ENCODE measurements around the gene CXorf65. TPM values are rescaled to one million over a fixed set of nuclear protein-coding genes. Genes with fewer than 3 reads are reported as not detected.
A peak's percentile ranks its signal among the peaks of the same experiment; 100 is the strongest.

CXorf65 gene
- total RNA-seq, 5 donors from 2014 or later (not counting 1 experiment from before 2014, with no cell fraction given), result 33.8 to 86.6 (median 39.6) TPM

GRCh38 chrX:71085900-71086299 is 20.6 kb downstream of the CXorf65 start:
- no peak overlapping the region for H3K27ac ChIP-seq (ENCODE audit: low read length)
- H3K4me1 ChIP-seq (ENCODE audit: control insufficient read depth in 1 of 2, extremely low read depth in 1 of 2, insufficient read depth in 2 of 2, low read length in 2 of 2), result peaks cover 0 to 5% of the 10 kb centered on the region in 2 experiments
- Mint-ChIP-seq H3K36me3 (no peaks in the 10 kb centered on the region), H3K27me3 (no peaks in the 10 kb centered on the region), H3K4me1 (peaks cover 0 to 8% (median 6%) of the 10 kb centered on the region in 3 donors), H3K9me3 (no peaks in the 10 kb centered on the region), H3K4me3 (no peak overlapping the region), H3K27ac (no peak overlapping the region)
- H3K27me3 ChIP-seq (replicated peaks in 1 of 2; ENCODE audit: control insufficient read depth in 2 of 2, extremely low read depth in 1 of 2, insufficient read depth in 2 of 2, low read length in 1 of 2), result no peaks in the 10 kb centered on the region
- DNase-seq, result no peak
- ATAC-seq (replicated peaks in 1 of 4), result no peak
- H3K36me3 ChIP-seq (ENCODE audit: control insufficient read depth in 2 of 2, extremely low read depth in 1 of 2, insufficient read depth in 1 of 2, low read length in 1 of 2), result no peaks in the 10 kb centered on the region
- POLR2A ChIA-PET, result interaction anchor here in 1 of 2 donors (0.6 kb wide), 1 partner anchor 219 kb away, joined by 3 read pairs; no protein-coding TSS in a partner anchor
- CTCF ChIA-PET, result no interaction called here
- no CpG with 5 or more reads among the region's 4 CpGs for WGBS (ENCODE audit: insufficient coverage)
- no peaks in the 10 kb centered on the region for H3K9me3 ChIP-seq
- H3K4me3 ChIP-seq (ENCODE audit: control insufficient read depth in 1 of 2, extremely low read depth in 1 of 2, low read length in 1 of 2), result no peak overlapping the region

GRCh38 chrX:71082822-71083221 is 23.7 kb downstream of the CXorf65 start:
- ATAC-seq (replicated peaks in 1 of 4), result no peak
- Histone ChIP-seq H3K27me3 (replicated peaks in 1 of 2; ENCODE audit: control insufficient read depth in 2 of 2, extremely low read depth in 1 of 2, insufficient read depth in 2 of 2, low read length in 1 of 2) (no peaks in the 10 kb centered on the region), H3K36me3 (ENCODE audit: control insufficient read depth in 2 of 2, extremely low read depth in 1 of 2, insufficient read depth in 1 of 2, low read length in 1 of 2) (no peaks in the 10 kb centered on the region), H3K27ac (ENCODE audit: low read length) (no peak overlapping the region), H3K4me1 (ENCODE audit: control insufficient read depth in 1 of 2, extremely low read depth in 1 of 2, insufficient read depth in 2 of 2, low read length in 2 of 2) (peaks cover 0 to 5% of the 10 kb centered on the region in 2 experiments), H3K9me3 (no peaks in the 10 kb centered on the region), H3K4me3 (ENCODE audit: control insufficient read depth in 1 of 2, extremely low read depth in 1 of 2, low read length in 1 of 2) (no peak overlapping the region)
- Mint-ChIP-seq H3K9me3 (no peaks in the 10 kb centered on the region), H3K4me1 (peaks cover 0 to 8% (median 6%) of the 10 kb centered on the region in 3 donors), H3K4me3 (no peak overlapping the region), H3K27me3 (peaks cover 0 to 4% of the 10 kb centered on the region in 2 donors), H3K27ac (no peak overlapping the region), H3K36me3 (no peaks in the 10 kb centered on the region)
- POLR2A ChIA-PET, result interaction anchor here in 1 of 2 donors (0.6 kb wide), 1 partner anchor 1195 kb away, joined by 4 read pairs; no protein-coding TSS in a partner anchor
- CTCF ChIA-PET, result no interaction called here
- DNase-seq, result no peak
- WGBS (ENCODE audit: insufficient coverage), result no CpG with 5 or more reads among the region's 4 CpGs

GRCh38 chrX:71082124-71082647 is 24.4 kb downstream of the CXorf65 start:
- no peak for DNase-seq
- no CpG with 5 or more reads among the region's 5 CpGs for WGBS (ENCODE audit: insufficient coverage)
- H3K27ac ChIP-seq (ENCODE audit: low read length), result no peak overlapping the region
- no peaks in the 10 kb centered on the region for H3K9me3 ChIP-seq
- Mint-ChIP-seq H3K36me3 (no peaks in the 10 kb centered on the region), H3K27ac (no peak overlapping the region), H3K27me3 (peaks cover 0 to 4% of the 10 kb centered on the region in 2 donors), H3K9me3 (no peaks in the 10 kb centered on the region), H3K4me1 (peaks cover 0 to 8% (median 6%) of the 10 kb centered on the region in 3 donors), H3K4me3 (no peak overlapping the region)
- ChIA-PET POLR2A (no interaction called here), CTCF (no interaction called here)
- no peak for ATAC-seq (replicated peaks in 1 of 4)
- peaks cover 0 to 5% of the 10 kb centered on the region in 2 experiments for H3K4me1 ChIP-seq (ENCODE audit: control insufficient read depth in 1 of 2, extremely low read depth in 1 of 2, insufficient read depth in 2 of 2, low read length in 2 of 2)
- H3K36me3 ChIP-seq (ENCODE audit: control insufficient read depth in 2 of 2, extremely low read depth in 1 of 2, insufficient read depth in 1 of 2, low read length in 1 of 2), result no peaks in the 10 kb centered on the region
- H3K4me3 ChIP-seq (ENCODE audit: control insufficient read depth in 1 of 2, extremely low read depth in 1 of 2, low read length in 1 of 2), result no peak overlapping the region
- no peaks in the 10 kb centered on the region for H3K27me3 ChIP-seq (replicated peaks in 1 of 2; ENCODE audit: control insufficient read depth in 2 of 2, extremely low read depth in 1 of 2, insufficient read depth in 2 of 2, low read length in 1 of 2)

GRCh38 chrX:71081330-71082123 is 25.0 kb downstream of the CXorf65 start:
- H3K9me3 Mint-ChIP-seq, result no peaks in the 10 kb centered on the region
- Histone ChIP-seq H3K9me3 (no peaks in the 10 kb centered on the region), H3K4me1 (ENCODE audit: control insufficient read depth in 1 of 2, extremely low read depth in 1 of 2, insufficient read depth in 2 of 2, low read length in 2 of 2) (peaks cover 0 to 5% of the 10 kb centered on the region in 2 experiments), H3K36me3 (ENCODE audit: control insufficient read depth in 2 of 2, extremely low read depth in 1 of 2, insufficient read depth in 1 of 2, low read length in 1 of 2) (no peaks in the 10 kb centered on the region), H3K27me3 (replicated peaks in 1 of 2; ENCODE audit: control insufficient read depth in 2 of 2, extremely low read depth in 1 of 2, insufficient read depth in 2 of 2, low read length in 1 of 2) (no peaks in the 10 kb centered on the region), H3K4me3 (ENCODE audit: control insufficient read depth in 1 of 2, extremely low read depth in 1 of 2, low read length in 1 of 2) (no peak overlapping the region), H3K27ac (ENCODE audit: low read length) (no peak overlapping the region)
- H3K4me1 Mint-ChIP-seq, result peaks cover 0 to 8% (median 6%) of the 10 kb centered on the region in 3 donors
- peaks cover 3 to 4% of the 10 kb centered on the region in 2 donors for H3K27me3 Mint-ChIP-seq
- no peak overlapping the region for H3K27ac Mint-ChIP-seq
- ChIA-PET CTCF (no interaction called here), POLR2A (no interaction called here)
- no CpG with 5 or more reads among the region's 3 CpGs for WGBS (ENCODE audit: insufficient coverage)
- no peak overlapping the region for H3K4me3 Mint-ChIP-seq
- ATAC-seq (replicated peaks in 1 of 4) (no peak), DNase-seq (no peak)
- no peaks in the 10 kb centered on the region for H3K36me3 Mint-ChIP-seq

GRCh38 chrX:71070531-71070930 is 36.0 kb downstream of the CXorf65 start:
- Mint-ChIP-seq H3K4me3 (no peak overlapping the region), H3K27ac (no peak overlapping the region), H3K9me3 (no peaks in the 10 kb centered on the region), H3K36me3 (peaks cover 2% of the 10 kb centered on the region), H3K27me3 (peaks cover 5 to 29% of the 10 kb centered on the region in 2 donors), H3K4me1 (peaks cover 0 to 14% (median 14%) of the 10 kb centered on the region in 3 donors)
- DNase-seq, result no peak
- Histone ChIP-seq H3K4me3 (ENCODE audit: control insufficient read depth in 1 of 2, extremely low read depth in 1 of 2, low read length in 1 of 2) (no peak overlapping the region), H3K36me3 (ENCODE audit: control insufficient read depth in 2 of 2, extremely low read depth in 1 of 2, insufficient read depth in 1 of 2, low read length in 1 of 2) (no peaks in the 10 kb centered on the region), H3K27me3 (replicated peaks in 1 of 2; ENCODE audit: control insufficient read depth in 2 of 2, extremely low read depth in 1 of 2, insufficient read depth in 2 of 2, low read length in 1 of 2) (no peaks in the 10 kb centered on the region), H3K9me3 (no peaks in the 10 kb centered on the region), H3K4me1 (ENCODE audit: control insufficient read depth in 1 of 2, extremely low read depth in 1 of 2, insufficient read depth in 2 of 2, low read length in 2 of 2) (peaks cover 0 to 13% of the 10 kb centered on the region in 2 experiments), H3K27ac (ENCODE audit: low read length) (no peak overlapping the region)
- ATAC-seq (replicated peaks in 1 of 4), result no peak
- CTCF ChIA-PET, result no interaction called here
- POLR2A ChIA-PET, result no interaction called here
- 93% methylated on average over 3 of the region's 5 CpGs for WGBS (ENCODE audit: insufficient coverage)

- peaks cover 7% of the 10 kb centered on the region for H3K36me3 Mint-ChIP-seq
- H3K4me3 ChIP-seq (ENCODE audit: control insufficient read depth in 1 of 2, extremely low read depth in 1 of 2, low read length in 1 of 2), result peak within 1 kb of the TSS; percentile 71 to 77
- WGBS (ENCODE audit: insufficient coverage), result 0% methylated on average over 4 of the region's 73 CpGs
- H3K27me3 Mint-ChIP-seq, result peaks cover 0 to 18% of the 10 kb centered on the region in 2 donors
- peak within 1 kb of the TSS; percentile 87 for H3K27ac ChIP-seq (ENCODE audit: low read length)
- H3K9me3 ChIP-seq, result no peaks in the 10 kb centered on the region
- no peaks in the 10 kb centered on the region for H3K36me3 ChIP-seq (ENCODE audit: control insufficient read depth in 2 of 2, extremely low read depth in 1 of 2, insufficient read depth in 1 of 2, low read length in 1 of 2)
- peak; percentile 92 to 96 (median 93) for ATAC-seq (replicated peaks in 1 of 4)
- H3K4me3 Mint-ChIP-seq, result peak within 1 kb of the TSS; percentile 83 to 92 (median 85)
- DNase-seq, result peak; percentile 77 to 92 (median 85)
- no peaks in the 10 kb centered on the region for H3K27me3 ChIP-seq (replicated peaks in 1 of 2; ENCODE audit: control insufficient read depth in 2 of 2, extremely low read depth in 1 of 2, insufficient read depth in 2 of 2, low read length in 1 of 2)
- H3K4me1 ChIP-seq (ENCODE audit: control insufficient read depth in 1 of 2, extremely low read depth in 1 of 2, insufficient read depth in 2 of 2, low read length in 2 of 2), result peaks cover 0 to 13% of the 10 kb centered on the region in 2 experiments
- H3K9me3 Mint-ChIP-seq, result no peaks in the 10 kb centered on the region
- ChIA-PET POLR2A (interaction anchor here (0.6 to 1.2 kb wide), 5 partner anchors 44 to 935 kb away, joined by 3 to 10 read pairs (median 6); partner anchors contain the start of genes IGBP1 (in 1 of the 2) and NLGN3 (in 1 of the 2)), CTCF (interaction anchor here (0.6 to 1.1 kb wide), 2 partner anchors 50 to 62 kb away, joined by 4 read pairs; no protein-coding TSS in a partner anchor)
- peak within 1 kb of the TSS; percentile 94 to 95 for H3K27ac Mint-ChIP-seq
- peaks cover 8 to 22% (median 22%) of the 10 kb centered on the region in 3 donors for H3K4me1 Mint-ChIP-seq
Observed at GRCh38 chrX:71068044-71068918, 38.3 kb downstream of the CXorf65 start, which contains the start of gene SNX12. SNX12 (minus strand) TSS chrX:71068334; CDS start chrX:71068306, 28 bp downstream.
